Peyer's patch (tissue), 4 donors: ENCODE measurements around the gene AGAP5.

ENCODE experiments used
- POLR2A ChIP-seq, 2 donors: fragments of 450-650 bp; IDR thresholded peaks; one replicate each; pipeline ENCODE4 v1.5.1; 2017; ENCODE audit warnings: antibody characterized with exemption in 2 of 2, mild to moderate bottlenecking in 2 of 2, moderate library complexity in 2 of 2
- TF ChIP-seq, protein P1 (sequence below), 6 experiments: fragments of 450-650 bp in 4 of 6; fragments of 200-600 bp in 2 of 6; sonication (generic) in 1 of 6; IDR thresholded peaks; one replicate each; pipeline ENCODE4 v1.5.1; 2017 to 2019; ENCODE audit warnings: antibody characterized with exemption in 6 of 6, mild to moderate bottlenecking in 3 of 6, moderate library complexity in 1 of 6

DNA sequence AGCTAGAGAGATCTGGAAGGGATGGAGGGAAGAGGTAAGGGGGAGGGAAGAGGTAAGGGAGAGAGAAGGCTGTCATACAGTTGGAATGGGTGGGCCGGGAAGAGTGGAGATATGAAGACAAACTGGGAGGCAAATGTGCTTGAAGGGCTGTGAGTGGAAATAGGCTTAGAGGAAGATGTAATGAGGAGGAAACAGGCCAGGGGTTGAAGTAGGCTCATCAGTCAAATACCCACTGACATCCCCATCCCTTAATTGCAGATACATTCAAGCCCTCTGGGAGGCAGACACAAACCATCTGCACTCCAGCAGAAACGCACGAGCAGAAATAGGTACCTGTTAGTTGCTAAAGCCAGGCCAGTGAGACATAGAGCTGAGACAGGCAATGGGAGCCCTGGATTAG is 44.2 kb downstream of the AGAP5 start:
- TF ChIP-seq, protein P1, sequence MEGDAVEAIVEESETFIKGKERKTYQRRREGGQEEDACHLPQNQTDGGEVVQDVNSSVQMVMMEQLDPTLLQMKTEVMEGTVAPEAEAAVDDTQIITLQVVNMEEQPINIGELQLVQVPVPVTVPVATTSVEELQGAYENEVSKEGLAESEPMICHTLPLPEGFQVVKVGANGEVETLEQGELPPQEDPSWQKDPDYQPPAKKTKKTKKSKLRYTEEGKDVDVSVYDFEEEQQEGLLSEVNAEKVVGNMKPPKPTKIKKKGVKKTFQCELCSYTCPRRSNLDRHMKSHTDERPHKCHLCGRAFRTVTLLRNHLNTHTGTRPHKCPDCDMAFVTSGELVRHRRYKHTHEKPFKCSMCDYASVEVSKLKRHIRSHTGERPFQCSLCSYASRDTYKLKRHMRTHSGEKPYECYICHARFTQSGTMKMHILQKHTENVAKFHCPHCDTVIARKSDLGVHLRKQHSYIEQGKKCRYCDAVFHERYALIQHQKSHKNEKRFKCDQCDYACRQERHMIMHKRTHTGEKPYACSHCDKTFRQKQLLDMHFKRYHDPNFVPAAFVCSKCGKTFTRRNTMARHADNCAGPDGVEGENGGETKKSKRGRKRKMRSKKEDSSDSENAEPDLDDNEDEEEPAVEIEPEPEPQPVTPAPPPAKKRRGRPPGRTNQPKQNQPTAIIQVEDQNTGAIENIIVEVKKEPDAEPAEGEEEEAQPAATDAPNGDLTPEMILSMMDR (IDR thresholded peaks at IDR 0.05) = no peak
- no peak for TF ChIP-seq POLR2A (IDR thresholded peaks at IDR 0.05)
